ENCODE measurements around the gene HOXA4.

Gene HOXA4

DNA sequence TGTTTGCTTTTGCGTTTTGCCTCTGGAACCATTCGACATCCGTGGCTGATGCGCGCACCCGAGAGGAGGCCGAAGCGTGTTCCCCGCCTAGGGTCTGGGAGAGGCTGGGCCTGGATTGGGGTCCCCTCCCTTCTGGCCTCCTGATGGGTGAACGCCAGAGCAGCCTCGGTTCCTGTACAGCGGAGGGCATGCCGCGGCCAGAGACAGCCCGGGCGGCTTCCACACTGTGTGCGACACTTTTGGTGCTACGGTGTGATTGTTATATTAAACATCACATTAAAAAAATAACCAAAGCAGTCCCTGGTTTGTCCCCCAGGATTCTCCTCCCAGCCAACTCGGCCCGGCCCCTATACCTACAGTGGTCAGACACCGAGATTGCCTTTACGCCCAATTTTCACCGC, 29.6 kb upstream of the HOXA4 start:
- H3K4me3 ChIP-seq (ENCODE audit: low read depth, low read length) = no peak overlapping the region
- no peak for TF ChIP-seq CTCF (conservative IDR thresholded peaks at IDR 0.05; ENCODE audit: low read depth, low read length)
- no peak for DNase-seq (ENCODE audit: low read depth)

- no peak overlapping the region for H3K4me3 ChIP-seq (ENCODE audit: low read depth, low read length)
- no peak for DNase-seq (ENCODE audit: low read depth)
These were observed 28.9 kb upstream of the HOXA4 start for GRCh38 chr7:27159266-27160144.

DNA sequence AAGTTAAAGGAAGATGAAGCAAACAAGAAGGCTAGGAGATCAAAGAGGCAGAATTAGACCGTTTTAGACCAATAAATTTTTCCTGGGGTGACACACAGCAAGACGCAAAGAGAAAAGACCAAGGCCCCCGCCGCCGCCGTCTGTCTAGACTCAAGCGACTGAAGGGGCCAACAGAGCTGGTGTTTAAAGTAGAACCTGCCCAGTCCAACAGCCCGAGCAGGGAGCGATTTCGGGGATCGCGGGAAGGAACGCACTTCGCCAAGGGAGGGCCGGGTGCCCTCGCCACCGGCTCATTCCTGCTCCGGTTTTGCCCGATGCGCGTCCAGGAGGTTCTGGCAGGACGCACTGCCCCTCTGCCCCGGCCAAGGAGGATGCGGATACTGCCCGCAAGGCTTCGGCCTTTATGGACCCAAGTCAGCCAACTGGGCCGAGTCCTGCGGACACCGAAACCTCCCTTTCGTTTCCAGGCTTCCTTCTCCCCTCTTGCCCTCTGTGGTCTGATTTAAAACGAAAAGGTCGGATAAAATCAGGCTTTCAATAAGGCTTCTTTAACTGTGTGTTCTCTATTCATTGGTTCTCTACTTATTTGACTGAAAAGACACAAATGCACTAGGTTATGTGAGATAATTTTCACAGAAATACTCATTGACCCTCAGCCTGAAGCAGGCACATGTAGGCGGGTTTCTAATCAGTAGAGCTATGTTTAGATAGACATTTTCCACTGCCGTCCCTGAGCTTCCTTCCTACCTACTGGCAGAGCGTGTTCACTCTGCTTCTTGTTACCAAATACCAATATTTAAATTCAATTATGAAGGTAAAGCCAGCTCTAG, 28.1 kb upstream of the HOXA4 start:
- no peak overlapping the region for H3K4me3 ChIP-seq (ENCODE audit: low read depth, low read length)
- DNase-seq (ENCODE audit: low read depth) = no peak

More at GRCh38 chr7:27159266-27160144, 28.9 kb upstream of the HOXA4 start:
- no peak for TF ChIP-seq CTCF (conservative IDR thresholded peaks at IDR 0.05; ENCODE audit: low read depth, low read length)

GRCh38 chr7:27157702-27158431, 27.3 kb upstream of the HOXA4 start:
- H3K4me3 ChIP-seq (ENCODE audit: low read depth, low read length) = no peak overlapping the region
- no peak for TF ChIP-seq CTCF (conservative IDR thresholded peaks at IDR 0.05; ENCODE audit: low read depth, low read length)
- DNase-seq (ENCODE audit: low read depth) = no peak

More for the DNA sequence above, 28.1 kb upstream of the HOXA4 start:
- no peak for TF ChIP-seq CTCF (conservative IDR thresholded peaks at IDR 0.05; ENCODE audit: low read depth, low read length)

GRCh38 chr7:27156916-27157701, 26.6 kb upstream of the HOXA4 start:
- H3K4me3 ChIP-seq (ENCODE audit: low read depth, low read length) = no peak overlapping the region
- no peak for TF ChIP-seq CTCF (conservative IDR thresholded peaks at IDR 0.05; ENCODE audit: low read depth, low read length)
- DNase-seq (ENCODE audit: low read depth) = no peak

DNA sequence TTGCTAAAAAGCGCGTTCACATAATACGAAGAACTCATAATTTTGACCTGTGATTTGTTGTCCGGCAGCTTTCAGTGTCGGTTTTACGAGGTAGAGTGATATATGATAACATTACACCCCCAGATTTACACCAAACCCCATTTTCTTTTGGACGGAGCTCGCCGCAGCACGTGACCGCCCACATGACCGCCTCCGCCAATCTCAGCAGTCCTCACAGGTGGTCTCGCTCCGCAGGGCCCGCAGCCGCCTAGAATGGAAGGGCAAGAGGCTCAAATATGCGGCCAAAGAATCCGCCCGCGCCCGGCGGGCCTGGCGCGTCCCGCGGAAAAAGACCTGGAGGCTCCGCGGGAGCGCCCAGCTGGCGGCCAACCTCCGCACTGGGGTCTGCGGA, 25.9 kb upstream of the HOXA4 start, which contains the start of gene HOXA7:
TSS of gene HOXA7 (minus strand) at position 168 of the 391 bp plus-strand sequence. CDS start at position 38, 130 bp downstream.
- TF ChIP-seq CTCF (conservative IDR thresholded peaks at IDR 0.05; ENCODE audit: low read depth, low read length) = no peak
- no peak for DNase-seq (ENCODE audit: low read depth)
- H3K4me3 ChIP-seq (ENCODE audit: low read depth, low read length) = no peak within 1 kb of the TSS
